ENCODE results near the gene SYTL4. TPM values are rescaled to one million over a fixed set of nuclear protein-coding genes. Genes with fewer than 3 reads are reported as not detected.

The SYTL4 gene
- total and polyA plus RNA-seq, 2 experiments from 2014 or later: 0.28 TPM; not detected in 1

DNA sequence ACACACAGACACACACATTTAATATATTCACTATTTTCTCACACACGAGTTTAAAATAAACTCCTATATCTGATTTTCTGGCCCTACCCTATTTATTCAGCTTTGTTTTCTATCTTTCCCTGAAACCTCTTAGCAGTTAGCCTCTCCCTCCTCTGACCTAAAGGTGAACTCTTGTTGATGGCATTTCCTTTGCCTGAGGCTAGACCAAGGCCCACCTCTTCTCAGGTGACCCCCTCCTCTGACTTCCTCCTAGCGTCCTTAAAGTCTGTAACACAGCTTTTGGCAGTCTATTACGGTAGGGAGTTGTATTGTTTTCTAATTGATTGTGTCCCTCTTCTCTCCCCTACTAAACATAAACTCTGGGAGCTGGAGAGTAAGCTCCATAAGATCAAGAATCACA is 89.6 kb downstream of the SYTL4 start:
- H3K27ac ChIP-seq (ENCODE audit: low read depth): no peak overlapping the region
- Mint-ChIP-seq H3K27ac (no peak overlapping the region), H3K4me1 (peaks cover 5% of the 10 kb centered on the region; the same call in 2 of the 3 replicates), H3K9me3 (no peaks in the 10 kb centered on the region), H3K36me3 (ENCODE audit: low read depth) (no peaks in the 10 kb centered on the region), H3K27me3 (ENCODE audit: insufficient read depth, low read depth, poor library complexity) (peaks cover 2% of the 10 kb centered on the region), H3K4me3 (no peak overlapping the region)
- no peak overlapping the region for H3K4me2 ChIP-seq
- H3K4me1 ChIP-seq (ENCODE audit: insufficient read depth): no peaks in the 10 kb centered on the region; the same call in 1 of the 2 replicates
- H3K27me3 ChIP-seq (ENCODE audit: insufficient read depth): no peaks in the 10 kb centered on the region
- TF ChIP-seq ZNF114 (CRISPR knock-in tag; IDR thresholded peaks at IDR 0.05): no peak
- no peak for TF ChIP-seq JUNB (IDR thresholded peaks at IDR 0.05; ENCODE audit: unreplicated experiment)
- TF ChIP-seq STAT1 (IDR thresholded peaks at IDR 0.05; ENCODE audit: unreplicated experiment): no peak
- no peak for TF ChIP-seq POLR2AphosphoS5 (IDR thresholded peaks at IDR 0.05; ENCODE audit: low read depth)
- TF ChIP-seq, protein P1, sequence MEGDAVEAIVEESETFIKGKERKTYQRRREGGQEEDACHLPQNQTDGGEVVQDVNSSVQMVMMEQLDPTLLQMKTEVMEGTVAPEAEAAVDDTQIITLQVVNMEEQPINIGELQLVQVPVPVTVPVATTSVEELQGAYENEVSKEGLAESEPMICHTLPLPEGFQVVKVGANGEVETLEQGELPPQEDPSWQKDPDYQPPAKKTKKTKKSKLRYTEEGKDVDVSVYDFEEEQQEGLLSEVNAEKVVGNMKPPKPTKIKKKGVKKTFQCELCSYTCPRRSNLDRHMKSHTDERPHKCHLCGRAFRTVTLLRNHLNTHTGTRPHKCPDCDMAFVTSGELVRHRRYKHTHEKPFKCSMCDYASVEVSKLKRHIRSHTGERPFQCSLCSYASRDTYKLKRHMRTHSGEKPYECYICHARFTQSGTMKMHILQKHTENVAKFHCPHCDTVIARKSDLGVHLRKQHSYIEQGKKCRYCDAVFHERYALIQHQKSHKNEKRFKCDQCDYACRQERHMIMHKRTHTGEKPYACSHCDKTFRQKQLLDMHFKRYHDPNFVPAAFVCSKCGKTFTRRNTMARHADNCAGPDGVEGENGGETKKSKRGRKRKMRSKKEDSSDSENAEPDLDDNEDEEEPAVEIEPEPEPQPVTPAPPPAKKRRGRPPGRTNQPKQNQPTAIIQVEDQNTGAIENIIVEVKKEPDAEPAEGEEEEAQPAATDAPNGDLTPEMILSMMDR (conservative IDR thresholded peaks at IDR 0.05; ENCODE audit: low read depth in 2 of 2): no peak
- TF ChIP-seq CREB1 (CRISPR knock-in tag; IDR thresholded peaks at IDR 0.05; ENCODE audit: low read depth): no peak
- no peak for TF ChIP-seq ZNF331 (CRISPR knock-in tag; IDR thresholded peaks at IDR 0.05; ENCODE audit: low read depth)
- TF ChIP-seq, protein P2, sequence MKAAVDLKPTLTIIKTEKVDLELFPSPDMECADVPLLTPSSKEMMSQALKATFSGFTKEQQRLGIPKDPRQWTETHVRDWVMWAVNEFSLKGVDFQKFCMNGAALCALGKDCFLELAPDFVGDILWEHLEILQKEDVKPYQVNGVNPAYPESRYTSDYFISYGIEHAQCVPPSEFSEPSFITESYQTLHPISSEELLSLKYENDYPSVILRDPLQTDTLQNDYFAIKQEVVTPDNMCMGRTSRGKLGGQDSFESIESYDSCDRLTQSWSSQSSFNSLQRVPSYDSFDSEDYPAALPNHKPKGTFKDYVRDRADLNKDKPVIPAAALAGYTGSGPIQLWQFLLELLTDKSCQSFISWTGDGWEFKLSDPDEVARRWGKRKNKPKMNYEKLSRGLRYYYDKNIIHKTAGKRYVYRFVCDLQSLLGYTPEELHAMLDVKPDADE (IDR thresholded peaks at IDR 0.05): no peak
- TF ChIP-seq NANOG (IDR thresholded peaks at IDR 0.05; ENCODE audit: borderline replicate concordance): no peak
- TF ChIP-seq EZH2 (IDR thresholded peaks at IDR 0.05; ENCODE audit: low read depth, unreplicated experiment): no peak
- TF ChIP-seq, protein P3, sequence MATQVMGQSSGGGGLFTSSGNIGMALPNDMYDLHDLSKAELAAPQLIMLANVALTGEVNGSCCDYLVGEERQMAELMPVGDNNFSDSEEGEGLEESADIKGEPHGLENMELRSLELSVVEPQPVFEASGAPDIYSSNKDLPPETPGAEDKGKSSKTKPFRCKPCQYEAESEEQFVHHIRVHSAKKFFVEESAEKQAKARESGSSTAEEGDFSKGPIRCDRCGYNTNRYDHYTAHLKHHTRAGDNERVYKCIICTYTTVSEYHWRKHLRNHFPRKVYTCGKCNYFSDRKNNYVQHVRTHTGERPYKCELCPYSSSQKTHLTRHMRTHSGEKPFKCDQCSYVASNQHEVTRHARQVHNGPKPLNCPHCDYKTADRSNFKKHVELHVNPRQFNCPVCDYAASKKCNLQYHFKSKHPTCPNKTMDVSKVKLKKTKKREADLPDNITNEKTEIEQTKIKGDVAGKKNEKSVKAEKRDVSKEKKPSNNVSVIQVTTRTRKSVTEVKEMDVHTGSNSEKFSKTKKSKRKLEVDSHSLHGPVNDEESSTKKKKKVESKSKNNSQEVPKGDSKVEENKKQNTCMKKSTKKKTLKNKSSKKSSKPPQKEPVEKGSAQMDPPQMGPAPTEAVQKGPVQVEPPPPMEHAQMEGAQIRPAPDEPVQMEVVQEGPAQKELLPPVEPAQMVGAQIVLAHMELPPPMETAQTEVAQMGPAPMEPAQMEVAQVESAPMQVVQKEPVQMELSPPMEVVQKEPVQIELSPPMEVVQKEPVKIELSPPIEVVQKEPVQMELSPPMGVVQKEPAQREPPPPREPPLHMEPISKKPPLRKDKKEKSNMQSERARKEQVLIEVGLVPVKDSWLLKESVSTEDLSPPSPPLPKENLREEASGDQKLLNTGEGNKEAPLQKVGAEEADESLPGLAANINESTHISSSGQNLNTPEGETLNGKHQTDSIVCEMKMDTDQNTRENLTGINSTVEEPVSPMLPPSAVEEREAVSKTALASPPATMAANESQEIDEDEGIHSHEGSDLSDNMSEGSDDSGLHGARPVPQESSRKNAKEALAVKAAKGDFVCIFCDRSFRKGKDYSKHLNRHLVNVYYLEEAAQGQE (IDR thresholded peaks at IDR 0.05; ENCODE audit: unreplicated experiment): no peak
- no peak for TF ChIP-seq EZH2phosphoT487 (IDR thresholded peaks at IDR 0.05; ENCODE audit: unreplicated experiment)
- TF ChIP-seq, protein P4, sequence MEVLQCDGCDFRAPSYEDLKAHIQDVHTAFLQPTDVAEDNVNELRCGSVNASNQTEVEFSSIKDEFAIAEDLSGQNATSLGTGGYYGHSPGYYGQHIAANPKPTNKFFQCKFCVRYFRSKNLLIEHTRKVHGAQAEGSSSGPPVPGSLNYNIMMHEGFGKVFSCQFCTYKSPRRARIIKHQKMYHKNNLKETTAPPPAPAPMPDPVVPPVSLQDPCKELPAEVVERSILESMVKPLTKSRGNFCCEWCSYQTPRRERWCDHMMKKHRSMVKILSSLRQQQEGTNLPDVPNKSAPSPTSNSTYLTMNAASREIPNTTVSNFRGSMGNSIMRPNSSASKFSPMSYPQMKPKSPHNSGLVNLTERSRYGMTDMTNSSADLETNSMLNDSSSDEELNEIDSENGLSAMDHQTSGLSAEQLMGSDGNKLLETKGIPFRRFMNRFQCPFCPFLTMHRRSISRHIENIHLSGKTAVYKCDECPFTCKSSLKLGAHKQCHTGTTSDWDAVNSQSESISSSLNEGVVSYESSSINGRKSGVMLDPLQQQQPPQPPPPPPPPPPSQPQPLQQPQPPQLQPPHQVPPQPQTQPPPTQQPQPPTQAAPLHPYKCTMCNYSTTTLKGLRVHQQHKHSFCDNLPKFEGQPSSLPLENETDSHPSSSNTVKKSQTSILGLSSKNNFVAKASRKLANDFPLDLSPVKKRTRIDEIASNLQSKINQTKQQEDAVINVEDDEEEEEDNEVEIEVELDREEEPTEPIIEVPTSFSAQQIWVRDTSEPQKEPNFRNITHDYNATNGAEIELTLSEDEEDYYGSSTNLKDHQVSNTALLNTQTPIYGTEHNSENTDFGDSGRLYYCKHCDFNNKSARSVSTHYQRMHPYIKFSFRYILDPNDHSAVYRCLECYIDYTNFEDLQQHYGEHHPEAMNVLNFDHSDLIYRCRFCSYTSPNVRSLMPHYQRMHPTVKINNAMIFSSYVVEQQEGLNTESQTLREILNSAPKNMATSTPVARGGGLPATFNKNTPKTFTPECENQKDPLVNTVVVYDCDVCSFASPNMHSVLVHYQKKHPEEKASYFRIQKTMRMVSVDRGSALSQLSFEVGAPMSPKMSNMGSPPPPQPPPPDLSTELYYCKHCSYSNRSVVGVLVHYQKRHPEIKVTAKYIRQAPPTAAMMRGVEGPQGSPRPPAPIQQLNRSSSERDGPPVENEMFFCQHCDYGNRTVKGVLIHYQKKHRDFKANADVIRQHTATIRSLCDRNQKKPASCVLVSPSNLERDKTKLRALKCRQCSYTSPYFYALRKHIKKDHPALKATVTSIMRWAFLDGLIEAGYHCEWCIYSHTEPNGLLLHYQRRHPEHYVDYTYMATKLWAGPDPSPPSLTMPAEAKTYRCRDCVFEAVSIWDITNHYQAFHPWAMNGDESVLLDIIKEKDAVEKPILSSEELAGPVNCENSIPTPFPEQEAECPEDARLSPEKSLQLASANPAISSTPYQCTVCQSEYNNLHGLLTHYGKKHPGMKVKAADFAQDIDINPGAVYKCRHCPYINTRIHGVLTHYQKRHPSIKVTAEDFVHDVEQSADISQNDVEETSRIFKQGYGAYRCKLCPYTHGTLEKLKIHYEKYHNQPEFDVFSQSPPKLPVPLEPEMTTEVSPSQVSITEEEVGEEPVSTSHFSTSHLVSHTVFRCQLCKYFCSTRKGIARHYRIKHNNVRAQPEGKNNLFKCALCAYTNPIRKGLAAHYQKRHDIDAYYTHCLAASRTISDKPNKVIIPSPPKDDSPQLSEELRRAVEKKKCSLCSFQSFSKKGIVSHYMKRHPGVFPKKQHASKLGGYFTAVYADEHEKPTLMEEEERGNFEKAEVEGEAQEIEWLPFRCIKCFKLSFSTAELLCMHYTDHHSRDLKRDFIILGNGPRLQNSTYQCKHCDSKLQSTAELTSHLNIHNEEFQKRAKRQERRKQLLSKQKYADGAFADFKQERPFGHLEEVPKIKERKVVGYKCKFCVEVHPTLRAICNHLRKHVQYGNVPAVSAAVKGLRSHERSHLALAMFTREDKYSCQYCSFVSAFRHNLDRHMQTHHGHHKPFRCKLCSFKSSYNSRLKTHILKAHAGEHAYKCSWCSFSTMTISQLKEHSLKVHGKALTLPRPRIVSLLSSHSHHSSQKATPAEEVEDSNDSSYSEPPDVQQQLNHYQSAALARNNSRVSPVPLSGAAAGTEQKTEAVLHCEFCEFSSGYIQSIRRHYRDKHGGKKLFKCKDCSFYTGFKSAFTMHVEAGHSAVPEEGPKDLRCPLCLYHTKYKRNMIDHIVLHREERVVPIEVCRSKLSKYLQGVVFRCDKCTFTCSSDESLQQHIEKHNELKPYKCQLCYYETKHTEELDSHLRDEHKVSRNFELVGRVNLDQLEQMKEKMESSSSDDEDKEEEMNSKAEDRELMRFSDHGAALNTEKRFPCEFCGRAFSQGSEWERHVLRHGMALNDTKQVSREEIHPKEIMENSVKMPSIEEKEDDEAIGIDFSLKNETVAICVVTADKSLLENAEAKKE (CRISPR knock-in tag; IDR thresholded peaks at IDR 0.05): no peak
- no peaks in the 10 kb centered on the region for H4K20me1 ChIP-seq (replicated peaks; ENCODE audit: insufficient read depth)
- peak; percentile 31 for DNase-seq (ENCODE audit: low spot score)
- ATAC-seq: no peak
- H3F3A ChIP-seq (replicated peaks; ENCODE audit: low read depth): no peaks in the 10 kb centered on the region
- H3K36me3 ChIP-seq (ENCODE audit: insufficient read depth): no peaks in the 10 kb centered on the region
- no peaks in the 10 kb centered on the region for H3K79me2 ChIP-seq (replicated peaks; ENCODE audit: insufficient read depth)
- H3K4me3 ChIP-seq: no peak overlapping the region
- no peaks in the 10 kb centered on the region for H3K9me2 ChIP-seq (ENCODE audit: insufficient read depth)
- no peak overlapping the region for H2AFZ ChIP-seq
